Fibroblast of lung (primary cell): ENCODE data around the gene FBXO47.

Source experiments
- EZH2 ChIP-seq: IDR thresholded peaks from 2 replicates; pipeline ENCODE4 v1.5.1; 2012; ENCODE audit warnings: low read length, control low read depth, mild to moderate bottlenecking; ENCODE audit errors: missing control alignments
- TF ChIP-seq, protein P1 (sequence below), 2 donors: IDR thresholded peaks in 1 of 2; conservative IDR thresholded peaks in 1 of 2; 1 replicate in 1 of 2; 2 replicates in 1 of 2; pipeline ENCODE4 v1.5.1; 2011 to 2012; ENCODE audit warnings: low read length in 2 of 2, control low read depth in 1 of 2, inconsistent platforms in 1 of 2, low read depth in 1 of 2, mild to moderate bottlenecking in 1 of 2

DNA sequence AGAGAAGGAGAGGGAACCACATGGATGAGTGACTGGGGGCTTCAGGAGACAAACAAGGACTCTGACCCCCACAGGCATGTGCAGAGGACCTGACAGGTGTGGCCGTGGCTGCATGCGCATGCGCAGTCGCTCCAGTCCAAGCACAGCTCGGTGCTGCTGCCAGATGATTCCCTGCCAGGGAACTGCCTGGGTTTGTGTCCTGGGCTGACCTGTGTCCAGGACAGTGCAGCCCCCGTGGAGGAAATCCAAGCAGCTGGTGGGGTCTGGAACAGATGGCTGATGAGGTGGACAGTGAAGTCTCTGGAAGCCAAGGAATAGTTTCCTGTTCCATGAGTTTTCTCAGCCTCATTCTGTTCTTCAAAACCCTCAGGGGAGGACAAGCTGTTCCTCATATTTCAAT is 70.0 kb downstream of the FBXO47 start:
- TF ChIP-seq, protein P1, sequence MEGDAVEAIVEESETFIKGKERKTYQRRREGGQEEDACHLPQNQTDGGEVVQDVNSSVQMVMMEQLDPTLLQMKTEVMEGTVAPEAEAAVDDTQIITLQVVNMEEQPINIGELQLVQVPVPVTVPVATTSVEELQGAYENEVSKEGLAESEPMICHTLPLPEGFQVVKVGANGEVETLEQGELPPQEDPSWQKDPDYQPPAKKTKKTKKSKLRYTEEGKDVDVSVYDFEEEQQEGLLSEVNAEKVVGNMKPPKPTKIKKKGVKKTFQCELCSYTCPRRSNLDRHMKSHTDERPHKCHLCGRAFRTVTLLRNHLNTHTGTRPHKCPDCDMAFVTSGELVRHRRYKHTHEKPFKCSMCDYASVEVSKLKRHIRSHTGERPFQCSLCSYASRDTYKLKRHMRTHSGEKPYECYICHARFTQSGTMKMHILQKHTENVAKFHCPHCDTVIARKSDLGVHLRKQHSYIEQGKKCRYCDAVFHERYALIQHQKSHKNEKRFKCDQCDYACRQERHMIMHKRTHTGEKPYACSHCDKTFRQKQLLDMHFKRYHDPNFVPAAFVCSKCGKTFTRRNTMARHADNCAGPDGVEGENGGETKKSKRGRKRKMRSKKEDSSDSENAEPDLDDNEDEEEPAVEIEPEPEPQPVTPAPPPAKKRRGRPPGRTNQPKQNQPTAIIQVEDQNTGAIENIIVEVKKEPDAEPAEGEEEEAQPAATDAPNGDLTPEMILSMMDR (conservative IDR thresholded peaks at IDR 0.05 in 1 of 2, IDR thresholded peaks at IDR 0.05 in 1 of 2; ENCODE audit: low read depth in 1 of 2, low read length in 2 of 2): no peak
- TF ChIP-seq EZH2: no peak
